ENCODE measurements around the gene SPSB1.

- TF ChIP-seq, protein P1, sequence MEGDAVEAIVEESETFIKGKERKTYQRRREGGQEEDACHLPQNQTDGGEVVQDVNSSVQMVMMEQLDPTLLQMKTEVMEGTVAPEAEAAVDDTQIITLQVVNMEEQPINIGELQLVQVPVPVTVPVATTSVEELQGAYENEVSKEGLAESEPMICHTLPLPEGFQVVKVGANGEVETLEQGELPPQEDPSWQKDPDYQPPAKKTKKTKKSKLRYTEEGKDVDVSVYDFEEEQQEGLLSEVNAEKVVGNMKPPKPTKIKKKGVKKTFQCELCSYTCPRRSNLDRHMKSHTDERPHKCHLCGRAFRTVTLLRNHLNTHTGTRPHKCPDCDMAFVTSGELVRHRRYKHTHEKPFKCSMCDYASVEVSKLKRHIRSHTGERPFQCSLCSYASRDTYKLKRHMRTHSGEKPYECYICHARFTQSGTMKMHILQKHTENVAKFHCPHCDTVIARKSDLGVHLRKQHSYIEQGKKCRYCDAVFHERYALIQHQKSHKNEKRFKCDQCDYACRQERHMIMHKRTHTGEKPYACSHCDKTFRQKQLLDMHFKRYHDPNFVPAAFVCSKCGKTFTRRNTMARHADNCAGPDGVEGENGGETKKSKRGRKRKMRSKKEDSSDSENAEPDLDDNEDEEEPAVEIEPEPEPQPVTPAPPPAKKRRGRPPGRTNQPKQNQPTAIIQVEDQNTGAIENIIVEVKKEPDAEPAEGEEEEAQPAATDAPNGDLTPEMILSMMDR (IDR thresholded peaks at IDR 0.05): no peak
- no peak for TF ChIP-seq POLR2A (IDR thresholded peaks at IDR 0.05)
Observed at GRCh38 chr1:9410737-9411297, 118.1 kb downstream of the SPSB1 start.

All from right lobe of liver (tissue), 4 donors.